HCT116 (cell line): Measurements from ENCODE around the gene SRGAP2B. TPM values are rescaled to one million over a fixed set of nuclear protein-coding genes. Genes with fewer than 3 reads are reported as not detected.
"Not testable (repeated sequence)": the region's sequence is repeated elsewhere in the genome, so short reads cannot be mapped to it uniquely, and the experiment has no call there.

Experiments
- ATAC-seq: fragments of 200-7000 bp; cut with Tn5 transposase; 2 replicates; pipeline ENCODE4 v1.9.1; 2020; ENCODE audit warnings: mild to moderate bottlenecking, moderate library complexity
- BruUV-seq: library from RNA; stranded (reverse); fragments of 400-500 nt; replicated peaks from 2 replicates; lab custom pipeline; 2021; lab: Mats Ljungman, UMichigan
- CTCF ChIA-PET: fragments of 300-600 bp; sonication (Branson Sonifier 250); formaldehyde crosslinking; loops from one replicate; lab custom pipeline; 2021; ENCODE audit warnings: antibody characterized with exemption; lab: Charles Lee
- POLR2A ChIA-PET: fragments of 300-600, 350-600 bp; sonication (Branson Sonifier 250); formaldehyde crosslinking; loops from one replicate; lab custom pipeline; 2021; ENCODE audit warnings: antibody characterized with exemption; lab: Charles Lee
- RAD21 ChIA-PET, 2 experiments: fragments of 300-600 bp; sonication (Branson Sonifier 250); formaldehyde crosslinking; loops; one replicate each; lab custom pipeline; 2023; ENCODE audit warnings: low total read pairs in 2 of 2; ENCODE audit not compliant: uncharacterized antibody in 2 of 2, unreplicated experiment in 2 of 2, low non-redundant PET in 1 of 2; lab: Charles Lee
- DNase-seq: peaks from one replicate; pipeline ENCODE4 v3.0.0-alpha.2; 2010; ENCODE audit warnings: low read depth, low spot score
- H2AFZ ChIP-seq: fragments of 200-600 bp; shearing (Covaris generic), sonication (generic); 2 replicates; pipeline ENCODE4 v1.6.1; 2017; ENCODE audit warnings: low read depth, mixed run types, mixed read lengths, antibody characterized with exemption, low read length; ENCODE audit not compliant: poor library complexity, severe bottlenecking
- H3K27ac ChIP-seq: 2 replicates; pipeline ENCODE4 v1.5.1; 2012; ENCODE audit warnings: low read depth, low read length
- H3K27me3 ChIP-seq: fragments of 200-600 bp; sonication (generic); 2 replicates; pipeline ENCODE4 v1.6.1; 2016; ENCODE audit warnings: mixed run types, low read length, mixed read lengths; ENCODE audit not compliant: insufficient read depth
- H3K36me3 ChIP-seq, 2 experiments: fragments of 200-500 bp in 1 of 2; fragments of 200-600 bp in 1 of 2; sonication (Bioruptor generic) in 1 of 2; sonication (generic) in 1 of 2; 2 replicates each; pipeline versions ENCODE4 v1.5.1 to v1.6.1; 2014 to 2016; ENCODE audit warnings: low read length in 2 of 2, inconsistent platforms in 1 of 2, mixed read lengths in 1 of 2, mixed run types in 1 of 2; ENCODE audit not compliant: insufficient read depth in 2 of 2, control insufficient read depth in 1 of 2
- H3K4me1 ChIP-seq, 2 experiments: fragments of 200-600 bp in 1 of 2; sonication (generic) in 1 of 2; 2 replicates each; pipeline versions ENCODE4 v1.5.1 to v1.6.1; 2012 to 2017; ENCODE audit warnings: low read length in 2 of 2, inconsistent platforms in 1 of 2, mild to moderate bottlenecking in 1 of 2, mixed read lengths in 1 of 2, mixed run types in 1 of 2, moderate library complexity in 1 of 2; ENCODE audit not compliant: insufficient read depth in 2 of 2, control insufficient read depth in 1 of 2
- H3K4me2 ChIP-seq: fragments of 200-600 bp; sonication (generic); 2 replicates; pipeline ENCODE4 v1.6.1; 2017; ENCODE audit warnings: mixed run types, low read length, mixed read lengths
- H3K4me3 ChIP-seq, 2 experiments: fragments of 200-600 bp in 1 of 2; sonication (generic) in 1 of 2; replicated peaks in 1 of 2; 2 replicates each; pipeline ENCODE4 v1.5.1; 2011 to 2016; ENCODE audit warnings: low read length in 2 of 2, control low read depth in 1 of 2, low read depth in 1 of 2, mild to moderate bottlenecking in 1 of 2, mixed read lengths in 1 of 2, mixed run types in 1 of 2
- H3K79me2 ChIP-seq: fragments of 200-600 bp; sonication (generic); 2 replicates; pipeline ENCODE4 v1.6.1; 2017; ENCODE audit warnings: mild to moderate bottlenecking, mixed run types, low read length, moderate library complexity, mixed read lengths; ENCODE audit not compliant: insufficient read depth
- H3K9ac ChIP-seq: fragments of 200-600 bp; sonication (generic); 2 replicates; pipeline ENCODE4 v1.6.1; 2016; ENCODE audit warnings: low read length, mixed read lengths
- H3K9me2 ChIP-seq: fragments of 200-600 bp; sonication (generic), shearing (Covaris generic); 2 replicates; pipeline ENCODE4 v1.6.1; 2017; ENCODE audit warnings: mixed run types, mild to moderate bottlenecking, moderate library complexity; ENCODE audit not compliant: insufficient read depth
- H3K9me3 ChIP-seq, 2 experiments: fragments of 200-500 bp in 1 of 2; fragments of 200-600 bp in 1 of 2; sonication (Bioruptor generic) in 1 of 2; sonication (generic) in 1 of 2; 2 replicates each; pipeline ENCODE4 v1.6.1; 2014 to 2017; ENCODE audit warnings: low read length in 2 of 2, mixed read lengths in 2 of 2, inconsistent platforms in 1 of 2, low read depth in 1 of 2, mild to moderate bottlenecking in 1 of 2, mixed run types in 1 of 2, moderate library complexity in 1 of 2; ENCODE audit not compliant: control insufficient read depth in 1 of 2, insufficient read depth in 1 of 2
- H4K20me1 ChIP-seq: fragments of 200-600 bp; sonication (generic), shearing (Covaris generic); 2 replicates; pipeline ENCODE4 v1.6.1; 2017; ENCODE audit warnings: mixed run types, mild to moderate bottlenecking, moderate library complexity; ENCODE audit not compliant: insufficient read depth
- intact Hi-C: fragments of 100-400 bp; cut with micrococcal nuclease; formaldehyde crosslinking; loops from 2 replicates; pipeline ENCODE4 v1.10.0; 2022
- total RNA-seq: library from RNA; stranded (reverse); gene quantifications from one replicate; pipeline ENCODE4 v1.2.1, GENCODE V29; 2021; ENCODE audit not compliant: unreplicated experiment

The SRGAP2B gene
- total RNA-seq, 1 experiment from 2014 or later = 31.2 TPM

DNA sequence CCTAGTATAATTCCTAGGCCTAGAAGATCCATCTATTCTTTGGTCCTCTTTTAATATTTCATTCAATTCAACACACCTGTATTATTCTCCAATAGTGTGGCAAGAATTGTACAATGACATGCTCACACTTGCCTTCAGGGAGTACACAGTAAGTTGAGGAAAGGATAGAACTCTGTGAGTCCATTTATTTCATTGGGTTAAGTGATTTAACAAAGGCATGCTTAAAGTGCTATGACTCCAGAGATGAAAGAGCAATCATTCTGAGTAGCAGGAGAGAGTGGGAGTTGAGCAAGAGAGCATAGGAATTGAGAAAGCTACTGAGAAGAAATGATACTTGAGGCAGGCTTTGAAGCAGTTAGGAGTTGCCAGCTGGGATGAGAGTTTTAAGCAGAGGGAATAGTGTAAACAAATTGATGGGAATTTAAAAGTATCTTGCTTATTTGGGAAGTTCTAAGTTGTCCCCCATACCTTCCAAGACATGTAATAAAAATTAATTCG is 19.5 kb upstream of the SRGAP2B start:
- H3K4me2 ChIP-seq, CTCF ChIA-PET, H3K9me3 ChIP-seq, RAD21 ChIA-PET, H3K79me2 ChIP-seq, BruUV-seq, H3K4me3 ChIP-seq, H3K36me3 ChIP-seq, H3K9me2 ChIP-seq, H3K27me3 ChIP-seq, H3K9ac ChIP-seq, ATAC-seq, H2AFZ ChIP-seq, H4K20me1 ChIP-seq, H3K27ac ChIP-seq, H3K4me1 ChIP-seq, intact Hi-C loops, POLR2A ChIA-PET, DNase-seq: not testable (repeated sequence)

DNA sequence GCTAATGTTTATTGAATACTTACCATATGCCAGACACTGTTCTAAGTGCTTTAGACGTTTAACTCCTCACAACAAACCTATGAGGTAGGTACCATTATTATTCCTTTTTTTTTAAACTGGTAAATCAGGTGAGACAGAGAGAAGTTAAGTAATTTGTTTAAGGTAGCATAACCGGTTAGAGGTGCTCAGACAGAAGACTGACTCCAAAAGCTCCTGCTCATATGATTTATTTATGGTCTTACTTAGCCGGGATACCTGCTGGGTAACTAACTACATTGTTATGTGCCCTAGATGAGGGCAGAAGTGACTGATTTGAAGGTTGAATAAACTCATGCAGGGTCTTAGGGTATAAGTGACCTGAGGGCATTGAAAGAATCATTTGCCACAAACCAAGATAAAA is 17.6 kb upstream of the SRGAP2B start:
- H4K20me1 ChIP-seq, H2AFZ ChIP-seq, H3K4me3 ChIP-seq, H3K9me3 ChIP-seq, POLR2A ChIA-PET, H3K27ac ChIP-seq, CTCF ChIA-PET, BruUV-seq, DNase-seq, intact Hi-C loops, H3K9me2 ChIP-seq, H3K36me3 ChIP-seq, ATAC-seq, H3K27me3 ChIP-seq, H3K79me2 ChIP-seq, H3K4me2 ChIP-seq, RAD21 ChIA-PET, H3K9ac ChIP-seq, H3K4me1 ChIP-seq: not testable (repeated sequence)

DNA sequence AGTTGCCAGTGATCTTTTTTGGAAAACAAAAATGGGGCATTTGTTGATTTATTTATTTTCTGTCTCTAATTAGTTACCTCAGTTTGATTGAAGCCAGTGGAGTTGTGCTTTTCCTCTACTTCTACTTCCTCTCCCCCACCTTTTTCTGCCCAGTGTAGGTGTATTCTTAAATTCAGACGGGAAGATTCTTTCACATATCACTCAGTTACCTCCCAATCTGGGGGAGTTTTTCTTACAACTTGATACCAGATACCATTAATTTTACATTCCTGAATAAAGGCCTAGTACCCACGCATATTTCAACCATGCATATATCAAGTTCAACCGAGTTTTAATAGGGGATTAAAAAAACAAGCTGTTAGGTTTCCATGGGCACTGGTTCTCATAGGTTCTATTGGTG is 16.5 kb upstream of the SRGAP2B start:
- DNase-seq, H3K4me3 ChIP-seq, H2AFZ ChIP-seq, H4K20me1 ChIP-seq, H3K27ac ChIP-seq, CTCF ChIA-PET, H3K27me3 ChIP-seq, H3K4me1 ChIP-seq, H3K36me3 ChIP-seq, POLR2A ChIA-PET, ATAC-seq, H3K4me2 ChIP-seq, H3K9me2 ChIP-seq, H3K9ac ChIP-seq, H3K79me2 ChIP-seq, H3K9me3 ChIP-seq, RAD21 ChIA-PET, intact Hi-C loops: not testable (repeated sequence)
- TSS peak; percentile 38 for BruUV-seq

DNA sequence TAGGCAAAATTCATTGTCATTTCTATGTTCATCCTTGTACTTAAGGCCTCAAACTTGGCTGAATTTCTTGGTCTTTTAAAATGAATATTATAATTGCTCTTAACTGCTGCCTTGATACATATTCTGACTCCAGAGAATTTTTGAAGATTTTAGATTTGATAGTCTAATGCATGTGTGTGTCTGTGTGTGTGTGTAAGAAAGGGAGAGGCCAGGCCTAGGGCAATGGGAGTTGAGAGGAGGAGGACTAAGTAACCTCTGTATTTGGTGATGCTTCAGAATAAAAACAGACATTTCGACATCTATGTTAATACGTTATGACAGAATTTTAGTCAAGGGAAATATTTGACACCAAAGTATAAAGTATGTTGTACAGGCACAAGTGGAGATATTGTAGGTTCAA is 8.2 kb upstream of the SRGAP2B start:
- H3K9ac ChIP-seq, H3K4me3 ChIP-seq, RAD21 ChIA-PET, H2AFZ ChIP-seq, H3K79me2 ChIP-seq, CTCF ChIA-PET, BruUV-seq, H3K4me2 ChIP-seq, POLR2A ChIA-PET, H3K27ac ChIP-seq, intact Hi-C loops, H3K36me3 ChIP-seq, H4K20me1 ChIP-seq, H3K9me3 ChIP-seq, H3K4me1 ChIP-seq, ATAC-seq, H3K9me2 ChIP-seq, H3K27me3 ChIP-seq, DNase-seq: not testable (repeated sequence)
